Measurements from ENCODE around the gene ARHGAP15.

The ARHGAP15 gene

GRCh38 chr2:143467011-143467410 is 337.8 kb downstream of the ARHGAP15 start:
- no CpG with 5 or more reads among the region's 3 CpGs for WGBS (ENCODE audit: insufficient coverage, insufficient read length)
- Histone ChIP-seq H3K27ac (ENCODE audit: low read length) (no peak overlapping the region), H3K36me3 (ENCODE audit: control insufficient read depth, insufficient read depth, low read length) (no peaks in the 10 kb centered on the region), H3K27me3 (ENCODE audit: control insufficient read depth, insufficient read depth, low read length) (no peaks in the 10 kb centered on the region), H3K4me3 (ENCODE audit: low read length) (no peak overlapping the region), H3K9me3 (ENCODE audit: control insufficient read depth, insufficient read depth, low read length) (no peaks in the 10 kb centered on the region), H3K4me1 (ENCODE audit: control insufficient read depth, insufficient read depth, low read length) (no peaks in the 10 kb centered on the region)
- no peak for DNase-seq (ENCODE audit: low read depth, low spot score)

GRCh38 chr2:143468341-143468888 is 339.2 kb downstream of the ARHGAP15 start:
- DNase-seq (ENCODE audit: low read depth, low spot score) = no peak
- H3K36me3 ChIP-seq (ENCODE audit: control insufficient read depth, insufficient read depth, low read length) = no peaks in the 10 kb centered on the region
- no peak overlapping the region for H3K4me3 ChIP-seq (ENCODE audit: low read length)
- no peaks in the 10 kb centered on the region for H3K9me3 ChIP-seq (ENCODE audit: control insufficient read depth, insufficient read depth, low read length)
- H3K4me1 ChIP-seq (ENCODE audit: control insufficient read depth, insufficient read depth, low read length) = no peaks in the 10 kb centered on the region
- H3K27ac ChIP-seq (ENCODE audit: low read length) = no peak overlapping the region
- no peaks in the 10 kb centered on the region for H3K27me3 ChIP-seq (ENCODE audit: control insufficient read depth, insufficient read depth, low read length)

DNA sequence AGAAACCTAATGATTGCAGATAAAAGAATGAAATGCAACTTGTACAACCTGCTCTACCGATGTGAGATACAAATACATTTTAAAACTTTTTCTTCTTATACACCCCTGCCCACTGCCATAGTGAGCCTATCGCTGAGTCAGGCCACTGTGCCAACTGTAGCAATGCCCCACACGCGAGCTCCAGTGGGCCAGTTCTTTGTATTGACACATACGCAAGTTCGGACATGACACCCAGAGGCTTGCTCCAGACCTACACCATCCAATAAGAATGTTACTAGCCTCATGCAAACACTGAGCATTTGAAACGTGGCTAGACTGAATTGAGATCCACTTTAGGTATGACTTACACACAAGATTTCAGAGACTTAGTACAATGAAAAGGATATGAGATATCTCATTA is 340.1 kb downstream of the ARHGAP15 start:
- Histone ChIP-seq H3K4me1 (ENCODE audit: control insufficient read depth, insufficient read depth, low read length) (no peaks in the 10 kb centered on the region), H3K27me3 (ENCODE audit: control insufficient read depth, insufficient read depth, low read length) (no peaks in the 10 kb centered on the region), H3K9me3 (ENCODE audit: control insufficient read depth, insufficient read depth, low read length) (no peaks in the 10 kb centered on the region), H3K27ac (ENCODE audit: low read length) (no peak overlapping the region), H3K36me3 (ENCODE audit: control insufficient read depth, insufficient read depth, low read length) (no peaks in the 10 kb centered on the region), H3K4me3 (ENCODE audit: low read length) (no peak overlapping the region)
- DNase-seq (ENCODE audit: low read depth, low spot score) = no peak
- no CpG with 5 or more reads among the region's 7 CpGs for WGBS (ENCODE audit: insufficient coverage, insufficient read length)

DNA sequence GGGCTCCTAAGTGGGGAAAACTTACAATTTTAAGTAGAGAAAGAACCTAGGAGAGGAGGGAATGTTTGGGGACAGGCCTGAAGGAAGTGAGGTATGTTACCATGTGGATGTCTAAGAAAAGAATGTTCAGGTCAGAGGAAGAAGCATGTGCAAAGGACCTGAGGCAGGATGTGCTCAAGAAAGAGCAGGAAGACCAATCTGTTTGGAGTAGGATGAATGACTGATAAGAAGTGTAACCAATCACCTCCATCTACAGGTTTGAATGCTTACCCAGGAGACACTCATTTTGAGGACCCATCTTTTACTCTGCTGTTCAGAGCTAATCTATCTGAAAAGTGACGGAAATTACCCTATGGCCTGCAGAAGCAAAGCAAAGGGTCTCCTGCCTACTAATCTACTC is 342.3 kb downstream of the ARHGAP15 start:
- no peaks in the 10 kb centered on the region for H3K9me3 ChIP-seq (ENCODE audit: control insufficient read depth, insufficient read depth, low read length)
- no peak for DNase-seq (ENCODE audit: low read depth, low spot score)
- H3K4me3 ChIP-seq (ENCODE audit: low read length) = no peak overlapping the region
- H3K27me3 ChIP-seq (ENCODE audit: control insufficient read depth, insufficient read depth, low read length) = no peaks in the 10 kb centered on the region
- no CpG with 5 or more reads among the region's 1 CpG for WGBS (ENCODE audit: insufficient coverage, insufficient read length)
- H3K27ac ChIP-seq (ENCODE audit: low read length) = no peak overlapping the region
- no peaks in the 10 kb centered on the region for H3K4me1 ChIP-seq (ENCODE audit: control insufficient read depth, insufficient read depth, low read length)
- H3K36me3 ChIP-seq (ENCODE audit: control insufficient read depth, insufficient read depth, low read length) = no peaks in the 10 kb centered on the region

DNA sequence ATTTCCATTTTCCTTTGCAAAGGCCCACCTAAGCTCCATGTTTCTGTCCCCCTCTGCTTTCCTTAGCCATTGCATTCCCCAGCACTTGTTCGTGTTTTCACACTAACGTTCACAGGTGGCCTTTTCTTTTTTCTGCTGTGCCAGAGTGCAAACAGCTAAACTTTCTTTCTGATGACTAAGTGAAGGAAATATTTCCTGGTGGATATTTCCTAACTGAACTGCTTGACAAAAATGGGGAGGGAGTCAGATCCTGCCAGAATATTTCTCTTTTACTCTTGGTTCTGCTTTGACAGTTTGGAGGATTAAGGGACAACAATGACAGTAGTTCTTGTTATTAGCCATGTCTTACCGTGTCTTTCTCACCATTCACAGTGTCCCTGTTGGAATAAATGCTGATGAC is 344.0 kb downstream of the ARHGAP15 start:
- Histone ChIP-seq H3K4me1 (ENCODE audit: control insufficient read depth, insufficient read depth, low read length) (no peaks in the 10 kb centered on the region), H3K36me3 (ENCODE audit: control insufficient read depth, insufficient read depth, low read length) (no peaks in the 10 kb centered on the region), H3K27me3 (ENCODE audit: control insufficient read depth, insufficient read depth, low read length) (no peaks in the 10 kb centered on the region), H3K9me3 (ENCODE audit: control insufficient read depth, insufficient read depth, low read length) (no peaks in the 10 kb centered on the region), H3K27ac (ENCODE audit: low read length) (no peak overlapping the region), H3K4me3 (ENCODE audit: low read length) (no peak overlapping the region)
- WGBS (ENCODE audit: insufficient coverage, insufficient read length) = no CpG with 5 or more reads among the region's 3 CpGs
- no peak for DNase-seq (ENCODE audit: low read depth, low spot score)

GRCh38 chr2:143473820-143474219 is 344.6 kb downstream of the ARHGAP15 start:
- no peaks in the 10 kb centered on the region for H3K27me3 ChIP-seq (ENCODE audit: control insufficient read depth, insufficient read depth, low read length)
- H3K9me3 ChIP-seq (ENCODE audit: control insufficient read depth, insufficient read depth, low read length) = no peaks in the 10 kb centered on the region
- WGBS (ENCODE audit: insufficient coverage, insufficient read length) = no CpG with 5 or more reads among the region's 3 CpGs
- no peak overlapping the region for H3K27ac ChIP-seq (ENCODE audit: low read length)
- DNase-seq (ENCODE audit: low read depth, low spot score) = no peak
- H3K36me3 ChIP-seq (ENCODE audit: control insufficient read depth, insufficient read depth, low read length) = no peaks in the 10 kb centered on the region
- no peak overlapping the region for H3K4me3 ChIP-seq (ENCODE audit: low read length)
- no peaks in the 10 kb centered on the region for H3K4me1 ChIP-seq (ENCODE audit: control insufficient read depth, insufficient read depth, low read length)

DNA sequence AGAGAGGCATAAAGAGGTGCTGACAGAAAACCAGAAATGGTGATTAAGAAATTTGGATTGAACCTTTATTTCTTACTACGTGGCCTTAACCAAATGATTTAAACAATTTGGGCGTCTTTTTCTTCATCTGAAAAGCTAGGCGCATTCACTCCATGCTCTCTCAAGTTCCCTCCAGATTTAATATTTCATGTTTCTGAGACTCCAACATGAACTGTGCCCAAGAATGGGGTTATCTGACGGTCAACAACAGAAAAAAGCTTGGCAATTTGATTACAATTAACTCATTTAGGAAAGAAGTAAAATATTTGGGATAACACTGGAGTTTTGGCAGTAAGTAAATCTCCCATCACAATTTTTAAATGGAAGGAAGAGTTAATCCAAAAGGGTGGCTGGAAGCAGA is 345.4 kb downstream of the ARHGAP15 start:
- no peaks in the 10 kb centered on the region for H3K4me1 ChIP-seq (ENCODE audit: control insufficient read depth, insufficient read depth, low read length)
- no CpG with 5 or more reads among the region's 4 CpGs for WGBS (ENCODE audit: insufficient coverage, insufficient read length)
- DNase-seq (ENCODE audit: low read depth, low spot score) = no peak

DNA sequence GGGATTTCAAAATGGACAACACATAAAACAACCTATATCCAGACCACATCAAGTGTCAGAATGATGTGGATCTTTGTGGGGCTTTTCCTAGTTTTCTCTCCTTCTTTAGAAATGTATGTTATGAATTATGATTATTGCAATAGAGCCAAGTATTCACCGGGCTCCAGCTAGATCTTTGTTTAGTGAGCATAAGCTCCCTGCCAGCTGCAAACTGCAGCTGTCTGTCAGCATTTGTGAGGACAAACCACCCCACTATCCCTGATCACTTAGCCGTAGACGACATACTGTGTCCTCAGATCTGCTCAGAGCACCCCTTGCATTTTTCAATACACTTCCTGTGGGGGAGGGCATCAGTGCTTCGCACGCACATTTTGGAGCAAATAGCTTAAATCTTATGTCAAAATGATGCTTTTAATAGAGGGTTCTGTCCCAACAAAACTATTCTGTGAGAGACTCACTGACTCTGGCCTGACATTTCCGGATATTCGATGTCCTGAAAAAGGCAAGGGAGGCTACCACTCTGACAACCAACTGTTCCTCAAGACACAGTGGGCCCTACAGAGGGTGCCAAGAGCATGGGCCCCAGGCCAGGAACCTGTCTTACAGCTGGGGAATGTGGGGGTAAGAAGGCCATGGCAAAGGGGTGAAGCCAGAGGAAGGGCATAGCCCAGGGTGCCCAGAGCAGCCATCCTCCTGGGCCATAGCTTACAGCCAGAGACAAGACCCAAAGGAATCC is 346.0 kb downstream of the ARHGAP15 start:
- Histone ChIP-seq H3K4me3 (ENCODE audit: low read length) (no peak overlapping the region), H3K9me3 (ENCODE audit: control insufficient read depth, insufficient read depth, low read length) (no peaks in the 10 kb centered on the region), H3K27ac (ENCODE audit: low read length) (no peak overlapping the region), H3K27me3 (ENCODE audit: control insufficient read depth, insufficient read depth, low read length) (no peaks in the 10 kb centered on the region), H3K36me3 (ENCODE audit: control insufficient read depth, insufficient read depth, low read length) (no peaks in the 10 kb centered on the region), H3K4me1 (ENCODE audit: control insufficient read depth, insufficient read depth, low read length) (no peaks in the 10 kb centered on the region)
- DNase-seq (ENCODE audit: low read depth, low spot score) = no peak
- no CpG with 5 or more reads among the region's 7 CpGs for WGBS (ENCODE audit: insufficient coverage, insufficient read length)

More for the DNA sequence above, 345.4 kb downstream of the ARHGAP15 start:
- Histone ChIP-seq H3K36me3 (ENCODE audit: control insufficient read depth, insufficient read depth, low read length) (no peaks in the 10 kb centered on the region), H3K4me3 (ENCODE audit: low read length) (no peak overlapping the region), H3K27ac (ENCODE audit: low read length) (no peak overlapping the region), H3K9me3 (ENCODE audit: control insufficient read depth, insufficient read depth, low read length) (no peaks in the 10 kb centered on the region), H3K27me3 (ENCODE audit: control insufficient read depth, insufficient read depth, low read length) (no peaks in the 10 kb centered on the region)

DNA sequence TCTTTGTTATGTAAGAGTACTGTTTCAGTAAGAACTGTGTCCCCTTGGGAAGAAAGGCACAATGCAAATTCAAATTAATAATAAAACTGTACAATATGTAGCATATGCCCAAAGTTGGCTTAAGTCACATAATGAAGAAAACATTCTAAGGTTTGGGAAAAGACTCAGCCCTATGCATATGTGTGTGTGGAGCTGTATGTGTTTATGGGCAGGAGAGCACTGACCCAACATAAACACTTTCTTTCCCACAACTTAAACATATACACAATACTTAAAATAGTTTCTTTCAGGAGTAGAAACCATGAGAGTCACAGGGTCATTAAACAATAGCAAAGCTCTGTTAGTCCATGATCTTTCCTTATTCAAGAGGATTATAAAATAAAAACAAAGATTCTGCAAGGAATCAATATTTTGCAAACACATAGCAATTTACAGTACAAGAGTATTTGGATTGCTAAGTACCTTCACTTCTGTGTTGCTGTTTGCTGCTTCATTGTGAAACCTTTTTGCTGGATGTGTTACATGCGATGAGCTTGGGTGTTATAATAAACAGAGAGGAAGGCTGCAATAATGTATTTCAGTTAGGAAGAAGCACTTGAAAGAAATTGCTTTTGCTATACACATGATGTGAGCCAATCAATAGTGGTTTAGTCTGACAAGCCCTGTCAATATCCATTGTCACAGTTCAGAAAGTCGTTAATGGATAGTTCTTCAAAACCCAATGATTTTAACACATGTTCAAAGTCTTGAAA is 347.3 kb downstream of the ARHGAP15 start:
- Histone ChIP-seq H3K9me3 (ENCODE audit: control insufficient read depth, insufficient read depth, low read length) (no peaks in the 10 kb centered on the region), H3K4me1 (ENCODE audit: control insufficient read depth, insufficient read depth, low read length) (no peaks in the 10 kb centered on the region), H3K4me3 (ENCODE audit: low read length) (no peak overlapping the region), H3K27me3 (ENCODE audit: control insufficient read depth, insufficient read depth, low read length) (0 out of 2 replicates have a peak, but pooled peaks cover 2% of the 10 kb centered on the region), H3K36me3 (ENCODE audit: control insufficient read depth, insufficient read depth, low read length) (no peaks in the 10 kb centered on the region), H3K27ac (ENCODE audit: low read length) (no peak overlapping the region)
- DNase-seq (ENCODE audit: low read depth, low spot score) = no peak
- WGBS (ENCODE audit: insufficient coverage, insufficient read length) = no CpG with 5 or more reads among the region's 2 CpGs

DNA sequence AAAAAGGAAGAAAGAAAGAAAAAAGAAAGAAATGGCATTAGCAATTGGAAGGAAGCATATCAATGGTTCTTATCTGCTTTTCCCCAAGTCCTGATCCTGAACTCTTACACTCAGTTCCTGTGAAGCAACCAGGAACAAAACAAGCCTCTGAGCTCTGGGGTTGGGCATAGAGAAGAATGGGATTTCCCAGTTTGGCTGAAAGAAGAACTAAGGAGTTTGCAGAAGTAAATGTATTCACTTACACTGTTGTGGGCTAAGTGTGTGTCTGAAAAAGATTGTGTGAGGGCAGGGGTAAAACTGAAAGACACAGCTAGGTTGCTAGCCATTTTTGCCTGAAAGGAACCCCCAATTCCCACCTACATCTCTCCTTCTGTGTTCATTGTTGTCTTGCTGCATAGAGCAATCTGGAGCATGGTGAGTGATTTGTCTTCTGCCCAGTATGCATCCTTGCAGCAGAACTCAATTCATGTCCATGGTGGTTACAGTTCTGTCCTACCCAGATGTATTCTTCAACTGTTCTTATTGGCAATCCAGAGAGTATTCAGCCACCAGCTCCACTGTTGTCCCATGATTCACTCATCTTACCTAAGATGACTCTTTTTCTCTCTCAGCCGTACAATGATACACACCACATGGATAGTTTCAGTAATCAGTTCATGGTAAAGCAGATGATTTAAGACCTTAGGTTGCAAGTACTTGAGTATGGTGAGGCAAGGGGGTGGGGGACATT is 348.7 kb downstream of the ARHGAP15 start:
- Histone ChIP-seq H3K27ac (ENCODE audit: low read length) (no peak overlapping the region), H3K4me3 (ENCODE audit: low read length) (no peak overlapping the region), H3K9me3 (ENCODE audit: control insufficient read depth, insufficient read depth, low read length) (no peaks in the 10 kb centered on the region), H3K4me1 (ENCODE audit: control insufficient read depth, insufficient read depth, low read length) (no peaks in the 10 kb centered on the region), H3K27me3 (ENCODE audit: control insufficient read depth, insufficient read depth, low read length) (0 out of 2 replicates have a peak, but pooled peaks cover 2% of the 10 kb centered on the region), H3K36me3 (ENCODE audit: control insufficient read depth, insufficient read depth, low read length) (no peaks in the 10 kb centered on the region)
- no peak for DNase-seq (ENCODE audit: low read depth, low spot score)
- WGBS (ENCODE audit: insufficient coverage, insufficient read length) = no CpG with 5 or more reads among the region's 1 CpG

Data from iPS DF 6.9 (cell line).